ENCODE data around the gene COMP. TPM values are rescaled to one million over a fixed set of nuclear protein-coding genes. Genes with fewer than 3 reads are reported as not detected.

The COMP gene
- polyA plus RNA-seq, 1 donor (not counting 4 experiments of a cell fraction or from before 2014, with no cell fraction given) = not detected

DNA sequence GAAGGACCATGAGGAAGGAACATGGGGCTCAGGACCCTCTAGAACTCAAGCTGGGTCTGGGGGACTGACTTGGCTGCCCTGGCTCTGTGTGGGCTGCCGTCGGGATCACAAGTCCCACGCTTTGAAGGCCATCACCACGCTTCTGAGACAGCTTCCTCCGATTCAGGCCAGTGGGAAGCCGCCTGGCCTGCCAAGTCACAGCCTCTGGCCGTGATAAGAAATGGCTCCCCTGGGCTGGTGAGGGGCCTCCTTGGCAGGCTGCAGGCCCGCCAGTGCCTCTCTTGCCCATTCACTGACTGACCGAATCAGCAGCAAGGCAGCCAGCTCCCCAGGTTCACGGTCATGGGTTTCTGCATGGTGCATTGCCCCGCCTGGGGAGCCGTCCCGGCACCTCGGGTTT is 48.8 kb downstream of the COMP start:
- H3K27me3 ChIP-seq (ENCODE audit: control insufficient read depth, extremely low read depth, insufficient read depth, low read length) = no peaks in the 10 kb centered on the region
- no peak for DNase-seq (ENCODE audit: low read depth, low spot score)
- FAIRE-seq = no peak
- H4K20me1 ChIP-seq (ENCODE audit: control insufficient read depth, extremely low read depth, insufficient read depth, low read length) = no peaks in the 10 kb centered on the region
- no peaks in the 10 kb centered on the region for H3K79me2 ChIP-seq (ENCODE audit: control insufficient read depth, insufficient read depth, low read length)
- no peaks in the 10 kb centered on the region for H3K36me3 ChIP-seq (ENCODE audit: control insufficient read depth in 2 of 2, extremely low read depth in 1 of 2, insufficient read depth in 2 of 2, low read length in 2 of 2)
- TF ChIP-seq, protein P1, sequence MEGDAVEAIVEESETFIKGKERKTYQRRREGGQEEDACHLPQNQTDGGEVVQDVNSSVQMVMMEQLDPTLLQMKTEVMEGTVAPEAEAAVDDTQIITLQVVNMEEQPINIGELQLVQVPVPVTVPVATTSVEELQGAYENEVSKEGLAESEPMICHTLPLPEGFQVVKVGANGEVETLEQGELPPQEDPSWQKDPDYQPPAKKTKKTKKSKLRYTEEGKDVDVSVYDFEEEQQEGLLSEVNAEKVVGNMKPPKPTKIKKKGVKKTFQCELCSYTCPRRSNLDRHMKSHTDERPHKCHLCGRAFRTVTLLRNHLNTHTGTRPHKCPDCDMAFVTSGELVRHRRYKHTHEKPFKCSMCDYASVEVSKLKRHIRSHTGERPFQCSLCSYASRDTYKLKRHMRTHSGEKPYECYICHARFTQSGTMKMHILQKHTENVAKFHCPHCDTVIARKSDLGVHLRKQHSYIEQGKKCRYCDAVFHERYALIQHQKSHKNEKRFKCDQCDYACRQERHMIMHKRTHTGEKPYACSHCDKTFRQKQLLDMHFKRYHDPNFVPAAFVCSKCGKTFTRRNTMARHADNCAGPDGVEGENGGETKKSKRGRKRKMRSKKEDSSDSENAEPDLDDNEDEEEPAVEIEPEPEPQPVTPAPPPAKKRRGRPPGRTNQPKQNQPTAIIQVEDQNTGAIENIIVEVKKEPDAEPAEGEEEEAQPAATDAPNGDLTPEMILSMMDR (optimal IDR thresholded peaks at IDR 0.05 in 1 of 3, IDR thresholded peaks at IDR 0.05 in 1 of 3, conservative IDR thresholded peaks at IDR 0.05 in 1 of 3; ENCODE audit: extremely low read depth in 1 of 3, insufficient read depth in 2 of 3, low read length in 3 of 3) = no peak
- TF ChIP-seq EZH2 (IDR thresholded peaks at IDR 0.05; ENCODE audit: low read length) = no peak
- no peak overlapping the region for H3K9ac ChIP-seq (ENCODE audit: control insufficient read depth, extremely low read depth, insufficient read depth, low read length)
- H3K27ac ChIP-seq (ENCODE audit: control insufficient read depth, insufficient read depth, low read length) = no peak overlapping the region
- no peak overlapping the region for H2AFZ ChIP-seq (ENCODE audit: control insufficient read depth, low read length)
- no peaks in the 10 kb centered on the region for H3K9me3 ChIP-seq (ENCODE audit: control insufficient read depth, low read depth, low read length)
- dilution Hi-C loops (cut with MboI; ENCODE audit: extremely low pct_ligation_motif_present, low sequenced_read_pairs) = no loop called here
- no peak overlapping the region for H3K4me3 ChIP-seq (ENCODE audit: control insufficient read depth in 2 of 3, extremely low read depth in 1 of 3, insufficient read depth in 2 of 3, low read depth in 1 of 3, low read length in 3 of 3)
- no peak overlapping the region for H3K4me2 ChIP-seq (ENCODE audit: control insufficient read depth, extremely low read depth, insufficient read depth, low read depth, low read length)
- H3K4me1 ChIP-seq (ENCODE audit: control insufficient read depth, extremely low read depth, insufficient read depth, low read length) = no peaks in the 10 kb centered on the region
- H3K9me1 ChIP-seq (ENCODE audit: control insufficient read depth, extremely low read depth, insufficient read depth, low read length) = no peaks in the 10 kb centered on the region

DNA sequence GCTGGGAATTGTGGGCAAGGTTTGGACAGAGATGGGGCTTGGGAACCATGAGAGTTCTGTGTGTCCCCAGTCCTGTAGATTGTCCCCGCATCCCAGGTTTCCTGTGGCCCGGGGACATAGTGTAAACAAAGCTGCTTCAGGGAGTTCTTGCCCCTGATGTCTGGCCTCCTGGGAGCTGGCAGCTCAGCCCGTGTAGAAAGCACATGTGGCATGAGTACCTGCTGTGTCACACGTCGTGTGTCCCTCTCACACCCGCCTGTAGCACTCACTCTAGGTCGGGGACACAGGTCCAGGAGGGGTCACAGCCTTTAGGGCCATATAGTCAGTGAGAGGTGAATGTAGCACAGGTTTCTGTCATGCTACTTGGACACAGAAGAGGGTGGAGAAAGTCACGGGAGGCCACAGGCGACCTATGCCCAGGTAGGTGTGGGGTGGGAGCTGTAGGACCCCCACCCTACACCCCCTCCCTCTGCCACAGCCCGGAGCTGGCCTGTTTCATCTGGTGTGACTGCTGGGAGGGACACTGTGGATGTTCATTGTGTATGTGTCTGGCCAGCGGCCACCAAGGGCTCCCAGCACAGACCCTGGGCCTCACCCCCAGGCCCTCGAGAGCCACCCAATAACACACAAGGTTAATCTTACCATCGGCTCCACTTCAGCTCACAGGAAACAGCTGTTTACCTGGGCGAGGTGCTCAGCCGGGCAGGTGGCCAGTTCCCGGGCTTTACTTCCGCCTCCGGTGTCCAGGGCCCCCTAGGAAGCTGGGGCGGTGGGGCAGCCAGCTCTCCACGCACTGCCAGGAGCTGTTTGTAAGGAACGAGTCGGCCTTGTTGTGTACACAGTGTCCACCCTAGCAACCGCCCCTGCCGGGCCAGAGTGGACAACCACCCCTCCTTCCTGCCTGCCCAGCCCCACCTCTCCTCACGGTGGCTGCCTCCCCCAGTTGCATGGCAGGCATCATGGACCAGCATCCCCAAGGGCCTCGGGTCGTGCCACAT is 49.7 kb downstream of the COMP start:
- H3K9ac ChIP-seq (ENCODE audit: control insufficient read depth, extremely low read depth, insufficient read depth, low read length) = no peak overlapping the region
- dilution Hi-C loops (cut with MboI; ENCODE audit: extremely low pct_ligation_motif_present, low sequenced_read_pairs) = no loop called here
- TF ChIP-seq, protein P1 (optimal IDR thresholded peaks at IDR 0.05 in 1 of 3, IDR thresholded peaks at IDR 0.05 in 1 of 3, conservative IDR thresholded peaks at IDR 0.05 in 1 of 3; ENCODE audit: extremely low read depth in 1 of 3, insufficient read depth in 2 of 3, low read length in 3 of 3) = no peak
- no peak for TF ChIP-seq EZH2 (IDR thresholded peaks at IDR 0.05; ENCODE audit: low read length)
- no peaks in the 10 kb centered on the region for H3K79me2 ChIP-seq (ENCODE audit: control insufficient read depth, insufficient read depth, low read length)
- no peak overlapping the region for H3K4me3 ChIP-seq (ENCODE audit: control insufficient read depth in 2 of 3, extremely low read depth in 1 of 3, insufficient read depth in 2 of 3, low read depth in 1 of 3, low read length in 3 of 3)
- H3K27ac ChIP-seq (ENCODE audit: control insufficient read depth, insufficient read depth, low read length) = no peak overlapping the region
- no peaks in the 10 kb centered on the region for H3K9me1 ChIP-seq (ENCODE audit: control insufficient read depth, extremely low read depth, insufficient read depth, low read length)
- no peaks in the 10 kb centered on the region for H3K36me3 ChIP-seq (ENCODE audit: control insufficient read depth in 2 of 2, extremely low read depth in 1 of 2, insufficient read depth in 2 of 2, low read length in 2 of 2)
- no peak overlapping the region for H2AFZ ChIP-seq (ENCODE audit: control insufficient read depth, low read length)
- H3K4me2 ChIP-seq (ENCODE audit: control insufficient read depth, extremely low read depth, insufficient read depth, low read depth, low read length) = no peak overlapping the region
- DNase-seq (ENCODE audit: low read depth, low spot score) (no peak), FAIRE-seq (no peak)
- H3K9me3 ChIP-seq (ENCODE audit: control insufficient read depth, low read depth, low read length) = no peaks in the 10 kb centered on the region
- H3K4me1 ChIP-seq (ENCODE audit: control insufficient read depth, extremely low read depth, insufficient read depth, low read length) = no peaks in the 10 kb centered on the region
- no peaks in the 10 kb centered on the region for H4K20me1 ChIP-seq (ENCODE audit: control insufficient read depth, extremely low read depth, insufficient read depth, low read length)
- no peaks in the 10 kb centered on the region for H3K27me3 ChIP-seq (ENCODE audit: control insufficient read depth, extremely low read depth, insufficient read depth, low read length)
